Measurements from ENCODE around the gene MRNIP.
A peak's percentile ranks its signal among the peaks of the same experiment; 100 is the strongest.
"Not testable (repeated sequence)": the region's sequence is repeated elsewhere in the genome, so short reads cannot be mapped to it uniquely, and the experiment has no call there.

Gene MRNIP

DNA sequence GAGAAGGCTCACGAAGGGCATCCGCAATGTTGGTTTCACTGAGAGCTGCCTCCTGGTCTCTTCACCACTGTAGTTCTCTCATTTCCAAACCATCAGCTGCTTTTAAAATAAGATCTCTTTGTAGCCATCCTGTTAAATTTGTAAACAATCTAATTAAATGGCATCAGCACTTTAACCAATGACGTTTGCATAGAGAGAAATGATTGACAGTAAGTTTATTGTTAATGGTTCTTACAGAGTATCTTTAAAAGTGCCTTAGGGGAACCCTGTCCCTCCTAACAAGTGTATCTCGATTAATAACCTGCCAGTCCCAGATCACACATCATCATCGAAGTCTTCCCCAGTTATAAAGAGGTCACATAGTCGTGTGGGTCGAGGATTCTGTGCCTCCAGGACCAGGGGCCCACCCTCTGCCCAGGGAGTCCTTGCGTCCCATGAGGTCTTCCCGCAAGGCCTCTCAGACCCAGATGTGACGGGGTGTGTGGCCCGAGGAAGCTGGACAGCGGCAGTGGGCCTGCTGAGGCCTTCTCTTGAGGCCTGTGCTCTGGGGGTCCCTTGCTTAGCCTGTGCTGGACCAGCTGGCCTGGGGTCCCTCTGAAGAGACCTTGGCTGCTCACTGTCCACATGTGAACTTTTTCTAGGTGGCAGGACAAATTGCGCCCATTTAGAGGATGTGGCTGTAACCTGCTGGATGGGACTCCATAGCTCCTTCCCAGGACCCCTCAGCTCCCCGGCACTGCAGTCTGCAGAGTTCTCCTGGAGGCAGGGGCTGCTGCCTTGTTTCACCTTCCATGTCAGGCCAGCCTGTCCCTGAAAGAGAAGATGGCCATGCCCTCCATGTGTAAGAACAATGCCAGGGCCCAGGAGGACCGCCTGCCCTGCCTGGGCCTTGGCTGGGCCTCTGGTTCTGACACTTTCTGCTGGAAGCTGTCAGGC, 21.3 kb downstream of the MRNIP start:
- DNase-seq = no peak

DNA sequence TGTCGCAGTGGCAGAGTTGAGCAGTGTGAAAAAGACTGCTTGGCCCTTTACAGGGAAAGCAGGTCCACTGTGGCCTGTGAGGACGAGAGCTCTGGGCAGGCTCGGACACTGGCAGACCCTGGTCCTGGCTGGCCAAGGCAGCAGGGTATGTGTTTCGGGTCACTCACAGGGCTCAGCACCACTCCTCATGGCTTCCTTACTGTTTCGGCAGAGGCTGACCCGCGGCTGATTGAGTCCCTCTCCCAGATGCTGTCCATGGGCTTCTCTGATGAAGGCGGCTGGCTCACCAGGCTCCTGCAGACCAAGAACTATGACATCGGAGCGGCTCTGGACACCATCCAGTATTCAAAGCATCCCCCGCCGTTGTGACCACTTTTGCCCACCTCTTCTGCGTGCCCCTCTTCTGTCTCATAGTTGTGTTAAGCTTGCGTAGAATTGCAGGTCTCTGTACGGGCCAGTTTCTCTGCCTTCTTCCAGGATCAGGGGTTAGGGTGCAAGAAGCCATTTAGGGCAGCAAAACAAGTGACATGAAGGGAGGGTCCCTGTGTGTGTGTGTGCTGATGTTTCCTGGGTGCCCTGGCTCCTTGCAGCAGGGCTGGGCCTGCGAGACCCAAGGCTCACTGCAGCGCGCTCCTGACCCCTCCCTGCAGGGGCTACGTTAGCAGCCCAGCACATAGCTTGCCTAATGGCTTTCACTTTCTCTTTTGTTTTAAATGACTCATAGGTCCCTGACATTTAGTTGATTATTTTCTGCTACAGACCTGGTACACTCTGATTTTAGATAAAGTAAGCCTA, 22.2 kb downstream of the MRNIP start:
- DNase-seq = no peak

DNA sequence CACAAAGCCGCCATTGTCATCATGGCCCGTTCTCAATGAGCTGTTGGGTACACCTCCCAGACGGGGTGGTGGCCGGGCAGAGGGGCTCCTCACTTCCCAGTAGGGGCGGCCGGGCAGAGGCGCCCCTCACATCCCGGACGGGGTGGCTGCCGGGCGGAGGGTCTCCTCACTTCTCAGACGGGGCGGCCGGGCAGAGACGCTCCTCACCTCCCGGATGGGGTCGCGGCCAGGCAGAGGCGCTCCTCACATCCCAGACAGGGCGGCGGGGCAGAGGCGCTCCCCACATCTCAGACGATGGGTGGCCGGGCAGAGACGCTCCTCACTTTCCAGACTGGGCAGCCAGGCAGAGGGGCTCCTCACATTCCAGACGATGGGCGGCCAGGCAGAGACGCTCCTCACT, 23.7 kb downstream of the MRNIP start:
- not testable (repeated sequence) for DNase-seq

DNA sequence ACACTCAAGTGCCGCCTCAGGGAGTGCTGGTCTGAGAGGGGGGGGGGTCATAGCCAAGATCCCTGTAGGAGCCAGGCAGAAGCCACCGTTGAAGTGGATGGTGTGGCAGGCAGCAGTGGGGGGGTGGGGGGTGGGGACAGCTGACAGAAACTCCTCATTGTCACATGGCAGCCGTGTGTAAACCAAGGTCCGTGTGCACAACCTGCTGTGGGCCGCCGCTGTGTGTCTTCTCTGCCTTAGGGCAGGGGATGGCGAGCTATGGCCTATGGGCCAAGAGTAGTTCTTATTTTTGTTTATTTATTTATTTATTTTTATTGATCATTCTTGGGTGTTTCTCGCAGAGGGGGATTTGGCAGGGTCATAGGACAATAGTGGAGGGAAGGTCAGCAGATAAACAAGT, 24.5 kb downstream of the MRNIP start:
- no peak for DNase-seq

DNA sequence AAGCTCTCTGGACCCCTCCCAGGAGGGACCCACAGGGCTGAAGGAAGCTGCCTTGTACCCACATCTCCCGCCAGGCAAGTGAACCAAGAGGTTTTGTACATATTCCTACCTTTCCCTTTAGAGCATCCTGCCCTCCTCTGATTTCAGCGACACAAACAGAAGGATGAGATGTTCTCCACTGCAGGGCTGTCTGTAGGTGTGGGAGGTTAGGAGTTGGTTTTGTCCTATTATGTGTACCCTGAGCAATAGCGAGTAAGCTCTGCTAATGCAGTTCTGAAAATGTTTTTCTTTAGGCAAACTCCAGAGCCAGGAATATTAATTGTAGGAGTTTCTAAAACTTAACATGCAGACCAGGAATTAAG, 24.9 kb downstream of the MRNIP start:
- DNase-seq = no peak

DNA sequence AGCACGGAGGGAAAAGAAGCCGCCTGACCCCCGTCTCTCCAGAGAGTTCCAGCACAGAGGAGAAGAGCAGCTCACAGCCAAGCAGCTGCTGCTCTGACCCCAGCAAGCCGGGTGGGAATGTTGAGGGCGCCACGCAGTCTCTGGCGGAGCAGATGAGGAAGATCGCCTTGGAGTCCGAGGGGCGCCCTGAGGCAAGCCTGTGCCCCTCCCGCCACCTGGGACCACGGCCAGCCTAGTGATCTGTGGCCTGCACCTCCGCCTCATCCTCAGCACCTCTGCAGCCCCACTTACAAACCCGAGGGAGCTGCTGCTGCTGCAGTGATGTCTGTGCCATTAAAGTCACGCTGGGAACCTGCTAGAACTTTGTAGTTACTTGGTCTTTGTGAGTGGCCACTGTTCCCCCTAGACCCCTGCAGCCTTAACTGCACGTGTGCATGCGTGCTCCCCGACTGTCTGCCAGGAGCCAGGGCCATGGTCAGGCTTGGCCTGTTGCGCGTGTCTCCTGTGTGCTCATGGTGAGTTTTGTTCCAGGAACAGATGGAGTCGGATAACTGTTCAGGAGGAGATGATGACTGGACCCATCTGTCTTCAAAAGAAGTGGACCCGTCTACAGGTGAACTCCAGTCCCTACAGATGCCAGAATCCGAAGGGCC, 25.4 kb downstream of the MRNIP start:
- peak; percentile 24 for DNase-seq

DNA sequence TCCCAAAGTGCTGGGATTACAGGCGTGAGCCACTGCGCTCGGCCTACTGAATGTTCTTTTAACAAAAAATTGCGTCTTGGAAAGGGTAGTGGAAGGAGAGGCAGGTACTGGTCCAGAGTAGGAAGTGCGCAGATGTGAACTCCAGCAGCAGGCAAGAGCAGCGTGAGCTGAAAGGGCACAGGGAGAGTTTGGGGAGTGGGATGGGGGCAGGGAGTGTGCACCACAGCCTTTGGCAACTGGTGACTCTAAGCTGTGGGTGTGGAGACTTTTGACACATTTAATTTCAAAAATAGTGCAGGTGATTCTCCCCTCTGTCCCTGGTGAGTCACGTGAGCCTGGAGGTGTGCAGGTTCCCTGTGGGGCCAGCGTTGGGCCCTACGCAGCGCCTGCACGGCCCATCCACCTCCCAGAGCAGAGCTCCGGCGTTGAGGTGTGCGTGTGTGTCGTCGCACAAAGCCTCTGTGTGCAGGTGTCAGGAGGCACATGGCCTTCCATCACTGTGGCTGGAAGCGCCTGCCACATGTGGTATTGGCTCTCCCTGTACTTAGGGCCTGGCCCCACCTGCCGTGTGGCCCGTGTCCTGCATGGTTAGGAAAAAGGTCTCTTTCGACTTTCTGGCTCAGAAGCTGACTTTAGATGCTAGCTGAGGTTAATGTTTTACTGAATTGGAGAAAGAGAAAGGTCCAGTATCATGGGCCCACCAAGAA, 26.4 kb downstream of the MRNIP start:
- no peak for DNase-seq

DNA sequence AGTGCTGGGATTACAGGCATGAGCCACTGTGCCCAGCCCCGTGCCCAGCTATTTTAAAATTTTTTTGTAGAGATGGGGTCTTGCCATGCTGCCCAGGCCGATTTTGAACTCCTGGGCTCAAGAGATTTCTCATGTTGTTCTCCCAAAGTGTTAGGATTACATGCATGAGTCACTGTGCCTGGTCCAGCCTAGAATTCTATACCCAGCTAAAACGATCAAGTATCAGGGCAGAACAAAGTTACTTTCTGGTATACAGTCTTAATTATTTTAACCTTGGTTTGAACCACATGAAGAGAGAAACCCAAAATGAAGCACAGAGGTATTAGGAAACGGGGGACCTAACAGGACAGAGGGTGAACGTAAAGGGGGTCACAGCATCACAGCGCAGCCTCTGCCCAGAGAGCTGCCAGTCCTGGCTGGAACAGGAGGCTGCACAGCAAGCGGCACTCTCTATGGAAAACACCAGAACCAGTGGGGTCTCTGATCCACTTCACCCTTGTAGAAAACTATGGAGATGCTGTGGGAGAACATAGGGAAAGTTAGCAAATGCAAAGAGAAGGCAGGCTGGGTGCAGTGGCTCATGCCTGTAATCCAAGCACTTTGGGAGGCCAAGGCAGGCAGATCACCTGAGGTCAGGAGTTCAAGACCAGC, 27.7 kb downstream of the MRNIP start:
- no peak for DNase-seq

DNA sequence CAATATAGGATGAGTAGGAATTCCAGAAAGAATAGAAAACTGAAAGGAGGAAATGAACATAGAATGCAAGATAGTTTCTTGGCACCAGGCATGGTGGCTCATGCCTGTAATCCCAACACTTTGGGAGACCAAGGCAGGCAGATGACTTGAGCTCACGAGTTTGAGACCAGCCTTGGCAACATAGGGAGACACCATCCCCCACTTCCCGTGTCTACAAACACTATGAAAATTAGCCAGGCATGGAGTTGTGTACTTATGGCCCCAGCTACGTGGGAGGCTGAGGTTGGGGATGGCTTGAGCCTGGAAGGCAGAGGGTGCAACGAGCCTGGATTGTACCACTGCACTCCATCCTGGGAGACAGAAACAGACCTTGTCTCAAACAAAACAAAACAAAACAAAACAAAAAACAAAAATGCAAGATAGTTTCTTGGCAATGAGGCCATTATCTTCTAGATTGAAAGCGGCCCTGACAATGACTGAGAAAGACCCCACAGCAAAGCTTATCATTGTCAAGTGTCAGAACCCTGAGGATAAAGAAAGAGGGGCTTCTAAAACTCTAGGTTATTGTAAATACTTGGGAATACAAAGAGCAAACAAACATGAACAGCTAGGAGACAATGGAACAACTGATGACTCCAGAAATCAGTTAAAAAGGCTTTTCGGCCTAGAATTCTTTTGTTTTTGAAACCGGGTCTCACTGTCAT, 28.7 kb downstream of the MRNIP start:
- no peak for DNase-seq

DNA sequence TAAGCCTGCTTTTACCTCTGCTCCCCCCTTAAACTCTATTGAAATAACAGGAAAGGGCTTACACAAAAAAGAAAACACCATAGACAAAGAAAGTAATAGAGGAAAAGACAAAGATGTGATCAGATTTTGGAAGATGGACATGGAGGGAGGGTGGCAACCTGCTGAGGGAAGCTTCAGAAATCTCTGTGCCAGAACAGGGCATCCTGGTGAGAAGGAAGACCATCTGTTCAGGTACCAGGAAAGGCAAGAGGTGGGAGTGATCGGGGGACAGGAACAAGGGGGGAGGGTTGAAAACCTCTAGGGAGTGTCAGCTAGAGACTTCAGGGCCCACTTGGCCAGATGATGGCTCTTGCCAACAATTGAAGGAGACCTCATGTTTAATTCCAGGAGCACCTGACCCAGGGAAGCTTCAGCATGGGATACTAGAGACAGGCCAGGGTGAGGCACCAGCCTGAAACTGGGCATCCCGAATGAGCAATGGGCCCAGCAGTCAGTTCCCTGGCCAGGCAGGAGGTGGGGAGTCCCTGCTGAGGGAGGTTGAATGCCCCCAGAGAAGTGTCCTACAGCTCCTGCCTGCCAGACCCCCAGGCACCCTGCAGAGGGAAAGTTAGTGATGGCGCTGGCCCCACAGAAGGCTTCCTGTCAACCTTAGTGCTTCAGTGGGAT, 29.7 kb downstream of the MRNIP start:
- no peak for DNase-seq

DNA sequence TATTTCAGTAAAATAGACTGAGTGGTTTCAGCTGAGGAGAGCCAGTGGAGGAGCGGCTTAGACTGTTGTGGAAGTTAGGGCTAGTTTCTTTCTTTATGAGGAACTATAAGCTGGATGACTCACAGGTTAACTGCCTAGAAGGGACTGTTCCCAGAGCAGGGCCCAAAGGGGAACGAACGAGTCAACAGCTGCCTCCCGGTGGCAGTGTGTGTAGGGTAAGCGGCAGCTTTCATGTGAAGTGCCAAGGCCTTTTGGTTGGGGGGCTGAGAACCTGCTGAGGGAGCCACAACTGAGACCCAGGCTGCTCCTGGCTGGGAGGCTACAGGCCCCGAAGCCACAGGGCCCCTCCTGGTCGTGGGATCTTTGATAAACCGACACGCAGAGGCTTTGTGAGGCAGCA, 30.9 kb downstream of the MRNIP start:
- DNase-seq = no peak

DNA sequence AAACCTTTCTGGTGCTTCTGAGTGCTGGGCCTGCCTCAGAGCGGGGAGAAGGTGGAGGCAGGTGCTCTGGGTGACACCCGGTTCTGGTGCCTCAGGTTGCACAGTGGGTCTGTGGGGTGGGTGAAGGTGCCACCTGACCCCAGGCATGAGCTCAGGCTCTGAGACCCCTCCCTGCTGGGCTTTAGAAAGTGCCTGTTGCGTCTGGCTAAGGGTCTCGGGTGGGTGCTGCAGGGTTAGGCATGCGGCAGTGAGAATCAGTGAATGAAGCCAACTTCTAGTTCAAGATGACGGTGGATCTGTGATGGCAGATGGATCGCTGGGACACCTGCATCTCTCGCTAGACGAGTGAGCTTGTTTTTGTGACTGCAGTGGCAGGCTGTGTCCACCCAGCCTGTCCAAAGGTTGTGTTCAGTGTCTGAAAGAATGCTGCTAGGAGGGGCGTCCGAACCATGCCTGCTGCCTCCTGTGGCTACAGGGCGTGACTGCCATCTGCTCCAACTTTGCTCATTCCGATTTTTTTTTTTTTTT, 32.9 kb downstream of the MRNIP start:
- no peak for DNase-seq

DNA sequence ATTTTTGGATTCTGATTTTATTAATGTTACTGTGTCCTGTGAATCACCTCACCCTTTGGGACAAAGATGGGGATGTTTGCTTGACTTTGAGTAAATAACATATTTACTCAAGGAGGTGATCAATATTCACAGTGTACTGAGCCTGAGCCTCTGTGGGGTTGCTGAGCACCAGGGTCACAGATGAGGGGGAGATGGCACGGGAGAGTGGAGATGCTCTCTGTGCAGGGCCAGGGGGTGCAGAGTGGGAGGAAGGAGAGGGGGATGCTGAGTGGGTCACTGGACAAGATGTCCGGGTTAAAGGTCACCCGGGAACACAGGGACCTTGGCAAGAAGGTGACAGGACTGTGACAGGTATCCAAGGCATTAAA, 33.9 kb downstream of the MRNIP start:
- DNase-seq = no peak

DNA sequence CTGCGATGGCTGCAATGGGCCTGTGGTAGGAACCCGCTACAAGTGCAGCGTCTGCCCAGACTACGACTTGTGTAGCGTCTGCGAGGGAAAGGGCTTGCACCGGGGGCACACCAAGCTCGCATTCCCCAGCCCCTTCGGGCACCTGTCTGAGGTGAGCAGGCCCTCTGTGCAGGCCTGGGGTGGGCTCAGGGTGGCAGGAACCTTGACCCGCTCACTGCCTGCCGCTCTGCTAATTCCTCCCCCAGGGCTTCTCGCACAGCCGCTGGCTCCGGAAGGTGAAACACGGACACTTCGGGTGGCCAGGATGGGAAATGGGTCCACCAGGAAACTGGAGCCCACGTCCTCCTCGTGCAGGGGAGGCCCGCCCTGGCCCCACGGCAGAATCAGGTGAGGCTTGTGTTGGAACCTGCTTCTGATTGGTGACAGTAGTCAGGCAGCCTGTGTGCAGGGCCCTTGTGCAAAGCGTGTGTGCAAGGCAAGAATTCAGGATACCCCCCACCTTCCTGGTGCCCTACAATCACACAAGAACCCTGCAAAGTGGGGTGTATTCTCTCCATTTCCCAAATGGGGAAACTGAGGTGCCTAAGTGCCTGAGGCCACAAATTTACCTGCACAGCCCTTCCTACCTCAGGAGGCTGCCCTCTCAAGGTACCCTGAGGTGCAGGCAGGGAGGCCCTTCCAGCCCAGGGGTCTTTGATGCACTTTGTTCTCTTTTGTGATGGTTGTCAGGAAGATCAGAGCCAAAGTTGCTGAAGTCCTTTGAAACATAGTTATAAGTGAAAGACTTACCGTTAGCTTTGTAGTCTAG, 34.5 kb downstream of the MRNIP start:
- DNase-seq = no peak

DNA sequence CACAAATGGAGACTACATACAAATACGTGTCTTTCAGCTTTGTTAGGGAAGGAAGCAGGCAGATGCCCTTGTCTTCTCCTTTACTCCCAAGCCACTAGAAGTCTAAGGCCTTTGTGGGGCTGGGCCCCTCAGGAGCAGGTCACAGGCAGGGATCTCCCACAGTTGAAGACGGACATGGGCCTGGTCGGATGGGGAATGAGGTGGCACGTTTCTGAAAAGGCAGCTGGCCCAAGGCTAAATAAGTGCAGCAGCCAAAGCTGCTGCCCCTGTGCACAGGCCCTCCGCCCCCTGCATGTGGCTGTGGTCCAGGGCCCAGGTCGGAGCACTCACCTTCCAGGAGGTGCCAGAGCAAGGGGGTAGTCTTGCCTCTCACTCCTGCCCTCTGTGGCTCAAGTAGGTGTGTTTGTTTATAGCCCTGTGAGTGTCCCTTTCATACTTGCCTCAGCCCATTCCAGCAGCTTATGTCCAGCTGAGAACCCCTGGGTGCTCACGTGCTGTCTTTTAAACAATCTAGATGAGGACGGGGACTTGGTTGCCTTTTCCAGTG, 36.1 kb downstream of the MRNIP start:
- DNase-seq = no peak

DNA sequence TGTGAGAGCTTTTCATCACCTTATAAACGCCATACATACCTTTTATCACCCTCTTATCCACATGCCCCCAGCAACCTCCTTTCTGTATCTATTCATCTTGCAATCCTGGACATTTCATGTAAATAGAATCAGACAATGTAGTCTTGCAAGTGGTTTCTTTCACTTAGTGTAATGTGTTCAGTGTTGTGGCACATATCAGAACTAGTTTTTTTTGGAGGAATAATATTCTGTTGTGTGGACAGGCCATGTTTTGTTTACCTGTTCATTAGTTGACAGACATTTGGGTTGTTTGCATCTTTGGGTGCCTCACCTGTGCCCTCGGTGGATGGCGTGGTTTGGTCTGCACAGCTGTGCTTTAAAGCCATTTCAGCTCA, 36.6 kb downstream of the MRNIP start:
- DNase-seq = no peak

DNA sequence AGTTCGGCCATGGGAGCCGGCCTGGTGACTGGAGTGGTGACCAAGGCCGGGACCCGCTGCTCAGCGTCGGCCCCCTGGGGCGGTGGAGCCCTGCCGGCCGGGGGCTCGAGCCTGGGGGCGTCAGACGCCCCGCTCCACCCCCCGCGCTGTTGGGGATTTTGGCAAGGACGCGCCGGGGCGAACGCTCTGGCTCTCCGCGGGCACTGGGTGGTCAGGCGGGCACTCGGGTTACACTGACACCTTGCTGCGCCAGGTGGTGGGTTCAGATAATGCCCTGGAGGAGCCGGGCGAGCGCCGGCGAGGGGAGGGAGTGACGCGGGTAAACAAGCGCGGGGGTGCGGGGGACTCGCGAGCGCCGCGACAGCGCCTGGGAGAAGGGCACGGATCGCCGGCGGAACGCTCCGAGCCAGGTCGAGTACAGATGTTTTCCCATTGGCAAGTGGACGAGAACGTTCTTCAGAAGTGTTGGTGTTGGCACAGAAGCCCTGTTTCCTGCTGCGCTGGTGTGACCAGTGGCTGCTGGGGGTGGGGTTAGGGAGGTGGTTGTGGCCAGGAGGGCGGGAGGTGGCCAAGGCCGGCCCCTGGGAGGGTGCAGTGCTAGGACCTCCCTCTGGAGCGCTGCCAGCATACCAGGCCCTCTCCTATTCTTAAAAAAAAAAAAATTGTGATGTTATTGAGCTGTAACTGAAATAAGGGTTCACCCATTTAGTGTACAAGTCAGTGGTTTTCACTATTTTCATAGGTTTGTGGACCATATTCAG, 37.1 kb downstream of the MRNIP start:
- no peak for DNase-seq

DNA sequence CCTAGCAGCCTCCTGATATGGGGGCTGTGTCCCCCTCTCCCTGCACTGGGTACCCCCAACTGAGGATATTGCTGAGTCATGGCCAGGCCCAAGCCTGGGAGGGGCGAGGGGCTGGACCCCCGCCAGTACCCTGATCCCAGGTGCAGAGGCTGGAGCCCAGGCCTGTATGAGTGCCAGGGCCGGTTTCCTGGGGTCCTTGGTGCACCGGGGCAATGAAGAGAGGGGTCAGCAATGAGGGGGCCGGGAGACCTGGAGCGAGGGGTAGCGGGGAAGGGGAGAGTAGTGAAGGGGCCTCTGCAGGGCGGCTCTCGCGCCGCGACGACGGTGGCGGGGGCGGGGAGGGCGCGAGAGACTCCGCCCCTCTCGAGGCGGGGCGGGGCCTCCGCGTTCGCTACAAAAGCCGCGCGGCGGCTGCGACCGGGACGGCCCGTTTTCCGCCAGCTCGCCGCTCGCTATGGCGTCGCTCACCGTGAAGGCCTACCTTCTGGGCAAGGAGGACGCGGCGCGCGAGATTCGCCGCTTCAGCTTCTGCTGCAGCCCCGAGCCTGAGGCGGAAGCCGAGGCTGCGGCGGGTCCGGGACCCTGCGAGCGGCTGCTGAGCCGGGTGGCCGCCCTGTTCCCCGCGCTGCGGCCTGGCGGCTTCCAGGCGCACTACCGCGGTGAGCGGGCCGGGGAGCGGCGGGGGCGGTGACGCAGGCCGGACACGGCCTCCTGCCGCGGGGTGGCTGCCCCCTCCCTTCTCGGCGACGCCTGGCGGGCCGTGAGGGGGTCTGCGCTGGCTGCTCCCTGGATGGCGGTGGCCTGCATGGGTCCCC, 37.9 kb downstream of the MRNIP start, which contains the start of gene SQSTM1:
Gene SQSTM1 (plus strand): TSS at position 423 of the 815 bp plus-strand sequence. CDS start 32 bp downstream, at position 455.
- no peak for DNase-seq
